Measurements from ENCODE around the gene KLF3. TPM values are rescaled to one million over a fixed set of nuclear protein-coding genes. Genes with fewer than 3 reads are reported as not detected.
A peak's percentile ranks its signal among the peaks of the same experiment; 100 is the strongest.

The KLF3 gene
- total and polyA plus RNA-seq, 2 of the 8 experiments (the other 6 are each of a cell fraction or from before 2014, with no cell fraction given): 8.0 to 14.9 TPM

DNA sequence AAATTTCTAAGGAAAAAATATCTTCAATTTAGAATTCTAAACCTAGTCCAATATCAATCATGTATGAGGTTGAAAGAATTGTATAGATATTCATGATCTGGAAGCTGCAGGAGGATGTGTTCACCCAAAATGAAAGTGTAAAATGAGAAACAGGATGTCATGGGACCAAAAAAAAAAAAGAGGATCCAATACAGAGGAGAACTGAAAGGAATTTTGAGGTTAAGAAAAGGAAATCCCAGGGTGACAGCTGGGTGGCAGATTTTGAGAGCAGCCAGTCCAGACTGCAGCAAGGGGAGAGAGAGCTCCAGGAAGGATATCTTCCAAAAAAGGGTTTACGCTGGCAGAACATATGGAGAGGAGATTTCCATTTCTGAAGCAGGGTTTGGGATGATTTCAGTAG, 79.9 kb downstream of the KLF3 start:
- POLR2A ChIA-PET (ENCODE audit: partially characterized antibody): interaction anchor here (1.0 kb wide), 1 partner anchor 631 kb away, joined by 3 read pairs; no protein-coding TSS in a partner anchor
- WGBS, 2 experiments (ENCODE audit: extremely low coverage in 1 of 2, insufficient coverage in 1 of 2, insufficient read length in 1 of 2, insufficient replicate concordance in 2 of 2, low coverage in 1 of 2, low lambda C conversion rate in 2 of 2, missing lambda C conversion rate in 1 of 2): 95% methylated on average over 1 of the region's 1 CpG; no CpG with 5 or more reads in 1 of the 2 experiments
- no peak for TF ChIP-seq GTF2F1 (IDR thresholded peaks at IDR 0.05; ENCODE audit: borderline replicate concordance, low read depth, low read length)
- no peak for TF ChIP-seq CTCF (IDR thresholded peaks at IDR 0.05; ENCODE audit: control extremely low read depth in 1 of 3, insufficient read depth in 1 of 3, low read depth in 1 of 3, low read length in 3 of 3)
- no peak for TF ChIP-seq SP1 (IDR thresholded peaks at IDR 0.05; ENCODE audit: low read depth, low read length)
- no peak for TF ChIP-seq TCF12 (IDR thresholded peaks at IDR 0.05; ENCODE audit: low read depth, low read length)
- TF ChIP-seq POLR2A (IDR thresholded peaks at IDR 0.05; ENCODE audit: control extremely low read depth in 1 of 2, low read depth in 2 of 2, low read length in 2 of 2): no peak
- TF ChIP-seq CBX8 (IDR thresholded peaks at IDR 0.05; ENCODE audit: borderline replicate concordance, low read depth, low read length): no peak
- TF ChIP-seq BRCA1 (IDR thresholded peaks at IDR 0.05; ENCODE audit: low read depth, low read length): no peak
- TF ChIP-seq ATF3 (IDR thresholded peaks at IDR 0.05; ENCODE audit: insufficient read depth, low read depth, low read length): no peak
- no peak for TF ChIP-seq BACH1 (IDR thresholded peaks at IDR 0.05; ENCODE audit: low read length)
- no peak for TF ChIP-seq ATF2 (IDR thresholded peaks at IDR 0.05; ENCODE audit: low read length)

More for the DNA sequence above, 79.9 kb downstream of the KLF3 start:
- no peaks in the 10 kb centered on the region for H3K27me3 ChIP-seq (replicated peaks in 1 of 4; ENCODE audit: control insufficient read depth in 3 of 4, extremely low read depth in 1 of 4, insufficient read depth in 3 of 4, low read length in 3 of 4)
- CTCF ChIA-PET (ENCODE audit: partially characterized antibody): interaction anchor here (0.7 to 5.2 kb wide), 6 partner anchors 13 to 1152 kb away, joined by 3 to 22 read pairs (median 4); no protein-coding TSS in a partner anchor
- H2BK15ac ChIP-seq (ENCODE audit: low read length): no peak overlapping the region
- H3K14ac ChIP-seq (ENCODE audit: insufficient read length): no peak overlapping the region
- no peaks in the 10 kb centered on the region for H3K79me2 ChIP-seq (ENCODE audit: control insufficient read depth in 1 of 2, insufficient read depth in 2 of 2, low read length in 2 of 2)
- H2BK20ac ChIP-seq (ENCODE audit: low read length): no peak overlapping the region
- no peak overlapping the region for H3K4me2 ChIP-seq (ENCODE audit: insufficient read depth in 1 of 2, low read depth in 2 of 2, low read length in 2 of 2)
- no peak overlapping the region for H3K9ac ChIP-seq (replicated peaks in 1 of 4; ENCODE audit: extremely low read depth in 1 of 4, low read depth in 3 of 4, low read length in 3 of 4)
- peak overlapping the region; percentile 59 for H2AFZ ChIP-seq (ENCODE audit: low read length)
- no peak overlapping the region for H2AK5ac ChIP-seq (ENCODE audit: low read depth, low read length)
- DNase-seq (ENCODE audit: low read depth in 1 of 2, low spot score in 2 of 2) (no peak), FAIRE-seq (no peak)
- no peaks in the 10 kb centered on the region for H3K79me1 ChIP-seq (ENCODE audit: low read depth, low read length)
- no peaks in the 10 kb centered on the region for H4K20me1 ChIP-seq (replicated peaks in 1 of 2; ENCODE audit: control insufficient read depth in 1 of 2, insufficient read depth in 2 of 2, low read length in 2 of 2)
- H4K5ac ChIP-seq (ENCODE audit: insufficient read length, low read depth, low read length): no peak overlapping the region
- no peaks in the 10 kb centered on the region for H3K23me2 ChIP-seq (ENCODE audit: low read depth, low read length)
- H3K56ac ChIP-seq (replicated peaks; ENCODE audit: insufficient read length, low read depth, low read length): no peak overlapping the region
- H2BK12ac ChIP-seq (ENCODE audit: low read depth, low read length): no peak overlapping the region
- no peaks in the 10 kb centered on the region for H3K4me1 ChIP-seq (replicated peaks in 1 of 4; ENCODE audit: control insufficient read depth in 3 of 4, insufficient read depth in 4 of 4, low read length in 3 of 4)
- H3K18ac ChIP-seq (ENCODE audit: extremely low read depth, low read length): no peak overlapping the region
- no peak overlapping the region for H3K4ac ChIP-seq (replicated peaks; ENCODE audit: insufficient read length, low read depth, low read length)
- no peak overlapping the region for H3K4me3 ChIP-seq (ENCODE audit: extremely low read depth in 1 of 4, insufficient read depth in 2 of 4, low read depth in 3 of 4, low read length in 4 of 4)
- no peak overlapping the region for H2BK120ac ChIP-seq (replicated peaks; ENCODE audit: low read depth, low read length)
- no peak overlapping the region for H2BK5ac ChIP-seq (ENCODE audit: low read depth, low read length)
- peaks cover 8 to 10% of the 10 kb centered on the region in 2 experiments; a peak in 2 of 4 replicates for H3K9me3 ChIP-seq (ENCODE audit: insufficient read depth in 2 of 2, low read depth in 1 of 2, low read length in 1 of 2)
- no peak overlapping the region for H4K91ac ChIP-seq (replicated peaks; ENCODE audit: insufficient read length, low read length)
- no peaks in the 10 kb centered on the region for H3K36me3 ChIP-seq (ENCODE audit: control insufficient read depth in 2 of 4, insufficient read depth in 4 of 4, low read length in 3 of 4)
- no peak overlapping the region for H3K27ac ChIP-seq (ENCODE audit: low read depth, low read length)
- no peak overlapping the region for H3K23ac ChIP-seq (ENCODE audit: insufficient read length)
- no peak overlapping the region for H4K8ac ChIP-seq (ENCODE audit: extremely low read depth, insufficient read depth, low read length)
